ENCODE data around the gene COBLL1. TPM values are rescaled to one million over a fixed set of nuclear protein-coding genes. Genes with fewer than 3 reads are reported as not detected.
A peak's percentile ranks its signal among the peaks of the same experiment; 100 is the strongest.

Gene COBLL1
- total RNA-seq, 1 donor from 2014 or later = 28.2 TPM

- Mint-ChIP-seq H3K4me3 (no peak overlapping the region), H3K36me3 (no peaks in the 10 kb centered on the region), H3K27ac (no peak overlapping the region), H3K27me3 (no peaks in the 10 kb centered on the region), H3K4me1 (ENCODE audit: unreplicated experiment) (peaks cover 37% of the 10 kb centered on the region), H3K9me3 (no peaks in the 10 kb centered on the region)
- TF ChIP-seq, protein P1, sequence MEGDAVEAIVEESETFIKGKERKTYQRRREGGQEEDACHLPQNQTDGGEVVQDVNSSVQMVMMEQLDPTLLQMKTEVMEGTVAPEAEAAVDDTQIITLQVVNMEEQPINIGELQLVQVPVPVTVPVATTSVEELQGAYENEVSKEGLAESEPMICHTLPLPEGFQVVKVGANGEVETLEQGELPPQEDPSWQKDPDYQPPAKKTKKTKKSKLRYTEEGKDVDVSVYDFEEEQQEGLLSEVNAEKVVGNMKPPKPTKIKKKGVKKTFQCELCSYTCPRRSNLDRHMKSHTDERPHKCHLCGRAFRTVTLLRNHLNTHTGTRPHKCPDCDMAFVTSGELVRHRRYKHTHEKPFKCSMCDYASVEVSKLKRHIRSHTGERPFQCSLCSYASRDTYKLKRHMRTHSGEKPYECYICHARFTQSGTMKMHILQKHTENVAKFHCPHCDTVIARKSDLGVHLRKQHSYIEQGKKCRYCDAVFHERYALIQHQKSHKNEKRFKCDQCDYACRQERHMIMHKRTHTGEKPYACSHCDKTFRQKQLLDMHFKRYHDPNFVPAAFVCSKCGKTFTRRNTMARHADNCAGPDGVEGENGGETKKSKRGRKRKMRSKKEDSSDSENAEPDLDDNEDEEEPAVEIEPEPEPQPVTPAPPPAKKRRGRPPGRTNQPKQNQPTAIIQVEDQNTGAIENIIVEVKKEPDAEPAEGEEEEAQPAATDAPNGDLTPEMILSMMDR (conservative IDR thresholded peaks at IDR 0.05) = no peak
- DNase-seq (ENCODE audit: extremely low spot score, unreplicated experiment) = no peak
Measured at GRCh38 chr2:164793529-164793928, 48.1 kb downstream of the COBLL1 start.

- H3K4me3 Mint-ChIP-seq = no peak overlapping the region
- H3K9me3 Mint-ChIP-seq = no peaks in the 10 kb centered on the region
- no peaks in the 10 kb centered on the region for H3K36me3 Mint-ChIP-seq
- no peak for DNase-seq (ENCODE audit: extremely low spot score, unreplicated experiment)
- H3K27ac Mint-ChIP-seq = peak overlapping the region; percentile 13
- peaks cover 29% of the 10 kb centered on the region for H3K4me1 Mint-ChIP-seq (ENCODE audit: unreplicated experiment)
- TF ChIP-seq, protein P1 (conservative IDR thresholded peaks at IDR 0.05) = no peak
- H3K27me3 Mint-ChIP-seq = no peaks in the 10 kb centered on the region
Measured at GRCh38 chr2:164792316-164793170, 49.1 kb downstream of the COBLL1 start.

DNA sequence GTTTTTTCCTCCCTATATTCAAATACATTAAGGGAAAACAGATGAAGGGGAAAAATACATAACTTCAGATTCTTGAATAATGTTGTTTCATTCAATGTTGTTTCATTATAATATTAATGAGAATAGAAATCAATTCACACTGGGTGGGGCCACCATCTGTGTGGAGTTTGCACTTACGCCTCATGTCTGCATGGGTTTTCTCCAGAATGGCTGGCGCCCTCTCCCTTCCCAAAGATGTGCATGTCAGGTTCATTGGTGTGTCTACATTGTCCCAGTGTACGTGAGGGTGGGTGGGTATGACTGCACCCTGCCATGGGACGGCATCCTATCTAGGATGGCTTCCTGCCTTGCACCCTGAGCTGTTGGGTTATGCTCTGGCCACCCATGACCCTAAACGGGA lies 51.7 kb downstream of the COBLL1 start:
- peaks cover 24% of the 10 kb centered on the region for H3K4me1 Mint-ChIP-seq (ENCODE audit: unreplicated experiment)
- no peaks in the 10 kb centered on the region for H3K27me3 Mint-ChIP-seq
- no peak for DNase-seq (ENCODE audit: extremely low spot score, unreplicated experiment)
- H3K27ac Mint-ChIP-seq = no peak overlapping the region
- H3K4me3 Mint-ChIP-seq = no peak overlapping the region
- no peaks in the 10 kb centered on the region for H3K9me3 Mint-ChIP-seq
- H3K36me3 Mint-ChIP-seq = no peaks in the 10 kb centered on the region
- TF ChIP-seq, protein P1 (conservative IDR thresholded peaks at IDR 0.05) = no peak

DNA sequence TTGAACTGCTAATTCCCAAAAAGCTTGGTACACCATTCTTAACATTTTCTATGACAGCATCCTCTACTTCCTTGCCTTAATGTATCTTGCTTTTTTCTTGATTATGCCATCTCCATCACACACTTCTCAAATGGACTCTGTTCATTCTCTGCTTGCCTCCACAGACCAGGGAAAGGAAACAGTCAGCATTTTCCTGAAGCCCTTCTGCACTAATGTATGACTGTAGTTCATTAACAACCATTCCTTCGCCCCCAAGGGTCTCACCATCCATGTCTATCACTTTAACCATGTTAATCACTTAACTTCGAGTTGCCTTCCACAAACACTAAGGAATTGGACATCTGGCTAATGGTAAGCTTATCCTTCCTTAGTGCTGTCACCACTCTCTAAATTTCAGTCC lies 54.8 kb downstream of the COBLL1 start:
- Mint-ChIP-seq H3K9me3 (no peaks in the 10 kb centered on the region), H3K4me3 (no peak overlapping the region), H3K27me3 (no peaks in the 10 kb centered on the region), H3K27ac (no peak overlapping the region), H3K36me3 (no peaks in the 10 kb centered on the region), H3K4me1 (ENCODE audit: unreplicated experiment) (peaks cover 8% of the 10 kb centered on the region)
- TF ChIP-seq, protein P1 (conservative IDR thresholded peaks at IDR 0.05) = no peak
- DNase-seq (ENCODE audit: extremely low spot score, unreplicated experiment) = no peak

DNA sequence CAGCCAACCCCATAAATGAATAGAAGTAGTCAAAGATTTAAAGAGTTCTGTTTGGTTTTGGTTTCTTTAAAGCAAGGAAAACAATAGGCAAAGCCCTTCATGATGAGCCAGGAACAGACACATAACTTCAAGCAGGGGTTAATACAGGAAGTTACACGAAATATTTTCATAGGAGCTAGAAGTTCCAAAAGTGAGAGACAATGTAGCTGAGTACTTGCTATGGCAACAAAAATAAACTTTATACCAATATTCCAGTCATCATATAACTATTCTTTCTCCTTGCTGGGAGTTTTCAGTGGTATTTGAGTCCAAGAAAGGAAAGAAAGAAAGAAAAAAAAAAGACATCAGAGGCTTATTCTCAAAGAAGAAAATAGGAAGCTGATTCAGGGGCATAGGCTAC lies 56.2 kb downstream of the COBLL1 start:
- H3K9me3 Mint-ChIP-seq = no peaks in the 10 kb centered on the region
- TF ChIP-seq, protein P1 (conservative IDR thresholded peaks at IDR 0.05) = no peak
- H3K27ac Mint-ChIP-seq = no peak overlapping the region
- H3K27me3 Mint-ChIP-seq = no peaks in the 10 kb centered on the region
- H3K4me1 Mint-ChIP-seq (ENCODE audit: unreplicated experiment) = peaks cover 11% of the 10 kb centered on the region
- H3K4me3 Mint-ChIP-seq = no peak overlapping the region
- H3K36me3 Mint-ChIP-seq = no peaks in the 10 kb centered on the region
- no peak for DNase-seq (ENCODE audit: extremely low spot score, unreplicated experiment)
